SJCRH30 (cell line): ENCODE results near the gene OR51B5. TPM values are rescaled to one million over a fixed set of nuclear protein-coding genes. Genes with fewer than 3 reads are reported as not detected.
"Not testable (repeated sequence)": the region's sequence is repeated elsewhere in the genome, so short reads cannot be mapped to it uniquely, and the experiment has no call there.

Source experiments
- DNase-seq, 2 experiments: peaks; one replicate each; pipeline ENCODE4 v3.0.0-alpha.2; 2015 to 2020
- H3K27ac ChIP-seq: fragments of 250-450 bp; sonication (Bioruptor Pico); 2 replicates; pipeline ENCODE4 v1.5.1; 2020; ENCODE audit warnings: mild to moderate bottlenecking, moderate library complexity
- H3K27me3 ChIP-seq: fragments of 250-450 bp; sonication (Bioruptor Pico); 2 replicates; pipeline ENCODE4 v1.5.1; 2020; ENCODE audit warnings: mild to moderate bottlenecking, moderate library complexity
- H3K36me3 ChIP-seq: fragments of 250-450 bp; sonication (Bioruptor Pico); 2 replicates; pipeline ENCODE4 v1.5.1; 2020; ENCODE audit warnings: mild to moderate bottlenecking, moderate library complexity
- H3K4me1 ChIP-seq: fragments of 250-450 bp; sonication (Bioruptor Pico); 2 replicates; pipeline ENCODE4 v1.5.1; 2020; ENCODE audit warnings: mild to moderate bottlenecking, moderate library complexity
- H3K4me3 ChIP-seq: fragments of 250-450 bp; sonication (Bioruptor Pico); 2 replicates; pipeline ENCODE4 v1.5.1; 2020; ENCODE audit warnings: mild to moderate bottlenecking, moderate library complexity
- H3K9me3 ChIP-seq: fragments of 250-450 bp; sonication (Bioruptor Pico); replicated peaks from 2 replicates; pipeline ENCODE4 v1.5.1; 2020; ENCODE audit warnings: mild to moderate bottlenecking, moderate library complexity
- total RNA-seq: library from RNA; depleted of rRNA; stranded (reverse); fragments of >200 nt; shearing (Covaris generic); gene quantifications from 2 replicates; pipeline ENCODE4 v1.2.3, GENCODE V29; 2014; rRNA removed

Gene OR51B5
- total RNA-seq, 1 experiment from 2014 or later: 0.28 TPM

DNA sequence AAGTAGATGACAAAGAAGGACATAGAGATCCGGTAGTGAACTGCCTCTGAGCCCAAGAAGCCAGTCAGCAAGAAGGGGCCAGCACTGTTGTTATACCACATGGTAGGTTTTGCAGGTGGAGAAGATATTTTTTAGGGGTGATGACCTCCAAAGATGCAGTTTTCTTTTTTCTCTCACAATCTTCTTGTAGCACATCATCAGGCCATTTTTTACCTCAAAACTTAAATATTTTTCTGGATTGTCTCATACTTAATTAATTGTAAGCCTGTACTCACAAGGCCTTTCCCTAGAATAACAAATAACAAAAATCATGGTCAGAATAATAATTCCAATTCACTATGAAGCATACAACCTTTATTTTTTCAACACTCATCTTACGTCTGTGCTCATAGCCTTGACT lies 41.5 kb downstream of the OR51B5 start, which contains the start of gene OR51B4:
OR51B4 (minus strand) TSS at position 101 of the 400 bp plus-strand sequence; CDS start at position 101, 0 bp downstream.
- no peak within 1 kb of the TSS for H3K27ac ChIP-seq
- no peaks in the 10 kb centered on the region for H3K36me3 ChIP-seq
- H3K4me3 ChIP-seq: no peak within 1 kb of the TSS
- H3K4me1 ChIP-seq: no peaks in the 10 kb centered on the region
- H3K27me3 ChIP-seq: no peaks in the 10 kb centered on the region; the same call in 1 of the 2 replicates
- DNase-seq: no peak
- no peaks in the 10 kb centered on the region for H3K9me3 ChIP-seq

DNA sequence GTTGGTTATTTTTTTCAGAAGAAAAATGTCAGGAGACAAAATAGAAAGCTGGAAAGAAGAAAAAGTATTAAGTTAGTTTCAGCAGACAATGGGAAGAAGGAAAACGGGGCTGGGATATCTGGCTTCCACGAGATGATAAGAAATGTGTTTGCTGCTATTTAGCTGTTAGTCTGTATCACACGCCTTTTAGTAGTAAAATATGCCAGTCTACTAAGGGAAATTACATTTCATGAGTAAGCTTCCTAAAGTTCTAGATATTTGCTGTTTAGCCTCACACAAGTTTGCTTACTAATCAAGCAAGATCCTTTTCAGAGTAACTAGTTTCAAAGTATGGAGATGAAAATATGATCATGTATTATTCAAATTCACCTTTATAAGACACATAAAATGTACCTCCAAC lies 43.1 kb downstream of the OR51B5 start:
- no peak for DNase-seq
- Histone ChIP-seq H3K27me3 (no peaks in the 10 kb centered on the region; the same call in 1 of the 2 replicates), H3K36me3 (no peaks in the 10 kb centered on the region), H3K4me1 (no peaks in the 10 kb centered on the region), H3K4me3 (no peak overlapping the region), H3K9me3 (no peaks in the 10 kb centered on the region), H3K27ac (no peak overlapping the region)

DNA sequence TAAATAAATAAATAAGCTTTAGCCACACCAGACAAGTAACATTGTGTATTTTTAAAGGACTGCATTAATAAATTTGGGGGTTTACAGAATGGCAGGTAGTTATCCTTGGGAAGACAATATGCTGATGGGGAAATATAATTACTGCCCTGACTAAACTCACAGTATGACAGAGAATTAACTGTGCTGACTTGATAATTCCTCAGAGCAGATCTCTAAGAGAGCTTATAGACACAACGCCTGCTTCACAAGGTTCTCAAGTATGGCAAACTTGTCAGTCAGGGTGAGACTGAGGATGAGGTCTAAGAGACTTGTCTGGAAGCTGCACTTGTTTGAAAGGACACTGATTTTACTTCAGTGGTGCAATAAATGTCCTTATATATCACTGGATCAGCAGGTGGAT lies 44.9 kb downstream of the OR51B5 start:
- Histone ChIP-seq H3K9me3 (no peaks in the 10 kb centered on the region), H3K36me3 (no peaks in the 10 kb centered on the region), H3K4me1 (no peaks in the 10 kb centered on the region), H3K4me3 (no peak overlapping the region), H3K27ac (no peak overlapping the region), H3K27me3 (no peaks in the 10 kb centered on the region; the same call in 1 of the 2 replicates)
- no peak for DNase-seq

DNA sequence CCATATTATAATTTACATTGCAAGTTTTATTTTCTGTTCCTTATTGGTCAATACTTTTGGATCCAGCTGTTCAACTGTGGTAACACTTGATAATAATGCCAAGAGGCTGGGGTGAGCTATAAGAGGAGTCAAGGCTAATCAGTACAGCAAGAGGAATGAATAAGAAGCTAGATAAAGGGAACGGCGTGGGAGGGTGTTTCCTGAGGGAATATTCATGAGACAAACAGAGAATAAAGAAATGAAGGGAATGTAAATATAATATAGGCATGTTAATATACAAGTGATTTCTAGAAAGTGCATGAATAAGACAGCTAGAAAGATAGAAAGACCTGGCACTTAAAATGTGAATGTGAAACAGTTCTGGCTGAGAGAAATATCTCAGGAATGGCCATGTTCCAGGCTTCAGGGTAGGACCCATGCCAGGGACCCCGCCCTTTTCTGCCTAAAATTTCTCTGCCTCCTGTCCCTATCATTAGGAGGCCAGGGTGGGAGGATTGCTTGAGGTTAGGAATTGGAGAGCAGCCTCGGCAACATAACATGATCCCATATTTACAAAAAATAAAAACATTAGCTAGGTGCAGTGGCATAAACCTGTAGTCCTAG lies 45.5 kb downstream of the OR51B5 start:
- H3K27me3 ChIP-seq: no peaks in the 10 kb centered on the region; the same call in 1 of the 2 replicates
- H3K27ac ChIP-seq: no peak overlapping the region
- no peak for DNase-seq
- no peak overlapping the region for H3K4me3 ChIP-seq
- H3K9me3 ChIP-seq: no peaks in the 10 kb centered on the region
- no peaks in the 10 kb centered on the region for H3K4me1 ChIP-seq
- no peaks in the 10 kb centered on the region for H3K36me3 ChIP-seq

DNA sequence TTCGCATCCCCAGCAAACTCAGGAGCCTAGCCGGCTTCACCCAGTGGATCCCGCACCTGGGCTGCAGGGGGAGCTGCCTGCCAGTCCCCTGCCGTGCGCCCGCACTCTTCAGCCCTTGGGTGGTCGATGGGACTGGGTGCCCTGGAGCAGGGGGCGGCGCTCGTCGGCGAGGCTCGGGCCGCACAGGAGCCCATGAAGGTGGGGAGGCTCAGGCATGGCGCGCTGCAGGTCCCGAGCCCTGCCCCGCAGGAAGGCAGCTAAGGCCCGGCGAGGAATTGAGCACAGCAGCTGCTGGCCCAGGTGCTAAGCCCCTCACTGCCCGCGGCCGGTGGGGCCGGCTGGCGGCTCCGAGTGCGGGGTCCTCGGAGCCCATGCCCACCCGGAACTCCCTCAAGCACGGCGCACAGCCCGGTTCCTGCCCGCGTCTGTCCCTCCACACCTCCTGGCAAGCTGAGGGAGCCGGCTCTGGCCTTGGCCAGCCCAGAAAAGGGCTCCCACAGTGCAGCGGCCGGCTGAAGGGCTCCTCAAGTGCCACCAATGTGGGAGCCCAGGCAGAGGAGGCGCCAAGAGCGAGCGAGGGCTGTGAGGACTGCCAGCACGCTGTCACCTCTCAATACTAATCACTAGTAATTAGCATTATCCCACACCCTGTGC lies 48.9 kb downstream of the OR51B5 start:
- not testable (repeated sequence) for H3K9me3 ChIP-seq, H3K4me3 ChIP-seq, H3K36me3 ChIP-seq, H3K27me3 ChIP-seq, H3K4me1 ChIP-seq, H3K27ac ChIP-seq, DNase-seq

DNA sequence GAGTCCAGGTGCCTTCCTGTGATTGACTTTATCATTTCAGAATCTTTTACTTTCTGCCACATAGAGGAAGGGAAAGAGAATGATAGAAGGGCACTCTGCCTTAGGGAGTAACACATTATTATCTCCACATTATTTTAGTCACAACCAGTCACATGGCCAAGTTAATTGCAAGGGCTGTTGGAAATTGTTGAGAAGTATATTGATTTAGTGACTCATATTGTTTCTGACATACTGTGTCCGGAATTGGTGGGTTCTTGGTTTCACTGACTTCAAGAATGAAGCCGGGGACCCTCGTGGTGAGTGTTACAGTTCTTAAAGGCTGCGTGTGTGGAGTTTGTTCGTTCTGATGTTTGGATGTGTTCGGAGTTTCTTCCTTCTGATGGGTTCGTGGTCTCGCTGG lies 50.3 kb downstream of the OR51B5 start:
- DNase-seq: no peak
- H3K27me3 ChIP-seq: no peaks in the 10 kb centered on the region; the same call in 1 of the 2 replicates

More for the DNA sequence above, 50.3 kb downstream of the OR51B5 start:
- Histone ChIP-seq H3K27ac (no peak overlapping the region), H3K4me1 (no peaks in the 10 kb centered on the region), H3K4me3 (no peak overlapping the region), H3K36me3 (no peaks in the 10 kb centered on the region), H3K9me3 (no peaks in the 10 kb centered on the region)

Other genes starting within 250 kb of the OR51B5 start
- not detected in 2 replicates for gene OR52A5, start 205.2 kb downstream of the OR51B5 start, total RNA-seq
- not detected in 2 replicates for gene OR52A1, start 188.8 kb downstream of the OR51B5 start, total RNA-seq
- not detected in 2 replicates for gene OR51V1, start 142.8 kb downstream of the OR51B5 start, total RNA-seq
- not detected in 2 replicates for gene HBB, start 116.5 kb downstream of the OR51B5 start, total RNA-seq
- not detected in 2 replicates for gene HBD, start 109.0 kb downstream of the OR51B5 start, total RNA-seq
- not detected in 2 replicates for gene HBG1, start 93.7 kb downstream of the OR51B5 start, total RNA-seq
- gene HBG2, start 88.7 kb downstream of the OR51B5 start, total RNA-seq: not detected in 2 replicates
- gene HBE1, start 73.6 kb downstream of the OR51B5 start, total RNA-seq: 0.26 TPM in 1 of 2 replicates, not detected in the other
- not detected in 2 replicates for gene OR51B4, start 41.6 kb downstream of the OR51B5 start, total RNA-seq
- gene OR51B2, start 19.2 kb downstream of the OR51B5 start, total RNA-seq: not detected in 2 replicates
- gene OR51B6, start 8.0 kb upstream of the OR51B5 start, total RNA-seq: not detected in 2 replicates
- gene OR51M1, start 40.3 kb upstream of the OR51B5 start, total RNA-seq: not detected in 2 replicates
- not detected in 2 replicates for gene OR51Q1, start 78.6 kb upstream of the OR51B5 start, total RNA-seq
- gene OR51I1, start 98.0 kb upstream of the OR51B5 start, total RNA-seq: not detected in 2 replicates
- gene OR51I2, start 105.8 kb upstream of the OR51B5 start, total RNA-seq: not detected in 2 replicates
- gene OR52D1, start 145.2 kb upstream of the OR51B5 start, total RNA-seq: not detected in 2 replicates
- not detected in 2 replicates for gene UBQLN3, start 166.4 kb upstream of the OR51B5 start, total RNA-seq
- gene UBQLNL, start 173.2 kb upstream of the OR51B5 start, total RNA-seq: not detected in 2 replicates
- gene OR52H1, start 205.0 kb upstream of the OR51B5 start, total RNA-seq: not detected in 2 replicates
- gene OR52B6, start 237.4 kb upstream of the OR51B5 start, total RNA-seq: not detected in 2 replicates